Femur (tissue), 1 donor: ENCODE data around the gene MSGN1.

Experiments used
- DNase-seq: peaks from one replicate; pipeline ENCODE4 v3.0.0-alpha.2; 2017

The MSGN1 gene

GRCh38 chr2:17816396-17817245, at the start of gene MSGN1:
Gene MSGN1 (plus strand): TSS chr2:17816460. CDS start chr2:17816519, 59 bp downstream.
- DNase-seq: no peak

- no peak for DNase-seq
Measured at GRCh38 chr2:17768894-17769293, 47.4 kb upstream of the MSGN1 start.

- DNase-seq: no peak
Measured at GRCh38 chr2:17771956-17772355, 44.3 kb upstream of the MSGN1 start.

DNA sequence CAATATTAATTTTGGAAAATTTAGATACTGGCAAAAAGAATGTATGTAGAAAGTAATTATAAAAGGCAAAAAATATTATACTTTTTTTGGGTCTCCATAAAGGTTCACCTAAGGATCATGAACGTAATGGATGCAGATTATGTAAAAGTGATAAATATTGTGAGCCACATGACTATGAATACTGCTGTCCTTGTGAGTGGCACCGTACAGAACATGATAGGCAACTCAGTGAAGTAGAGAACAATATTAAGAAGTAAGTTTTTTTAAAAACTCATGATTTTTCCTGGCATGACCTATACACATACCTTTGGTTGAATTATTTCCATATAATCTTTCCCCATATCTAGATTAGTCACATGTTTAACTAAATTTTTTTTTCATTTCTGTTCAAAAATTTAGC, 43.7 kb upstream of the MSGN1 start:
- no peak for DNase-seq

- DNase-seq: no peak
Measured at GRCh38 chr2:17780546-17780945, 35.7 kb upstream of the MSGN1 start.

DNA sequence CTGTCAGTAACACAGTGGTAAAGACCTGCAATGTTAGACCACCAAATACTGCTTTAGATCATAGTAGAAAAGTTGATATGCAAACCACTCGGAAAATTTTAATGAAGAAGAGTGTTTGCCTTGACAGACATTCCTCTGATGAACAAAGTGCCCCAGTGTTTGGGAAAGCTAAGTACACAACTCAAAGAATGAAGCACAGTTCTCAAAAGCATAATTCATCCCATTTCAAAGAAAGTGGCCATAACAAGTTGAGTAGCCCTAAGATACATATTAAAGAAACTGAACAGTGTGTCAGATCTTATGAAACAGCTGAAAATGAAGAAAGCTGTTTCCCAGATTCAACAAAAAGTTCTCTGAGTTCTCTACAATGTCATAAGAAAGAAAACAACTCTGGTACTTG, 34.8 kb upstream of the MSGN1 start:
- DNase-seq: no peak

DNA sequence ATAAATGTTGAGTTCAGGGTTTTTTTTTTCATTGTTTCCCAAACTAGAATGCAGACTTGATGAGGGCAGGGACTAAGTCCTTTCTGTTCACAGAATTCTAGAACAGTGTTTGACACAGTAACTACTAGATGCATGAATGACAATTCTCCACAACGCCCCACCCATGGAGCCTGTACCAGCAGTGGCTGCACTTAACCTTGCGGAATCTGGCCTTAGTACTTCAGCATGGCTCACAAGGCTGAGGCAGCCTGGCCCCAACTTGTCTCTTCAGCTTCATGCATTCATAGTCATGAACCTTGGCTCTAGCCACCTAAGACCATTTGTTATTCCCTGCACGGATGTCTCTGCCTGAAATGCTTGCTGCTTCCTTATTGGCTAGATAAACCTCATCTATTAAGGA, 29.5 kb upstream of the MSGN1 start:
- no peak for DNase-seq

- DNase-seq: no peak
Measured at GRCh38 chr2:17788773-17789172, 27.5 kb upstream of the MSGN1 start.

- DNase-seq: no peak
Measured at GRCh38 chr2:17790536-17790935, 25.7 kb upstream of the MSGN1 start.

- DNase-seq: no peak
Measured at GRCh38 chr2:17791121-17791816, 25.0 kb upstream of the MSGN1 start.

- DNase-seq: no peak
Measured at GRCh38 chr2:17791817-17792130, 24.5 kb upstream of the MSGN1 start.

DNA sequence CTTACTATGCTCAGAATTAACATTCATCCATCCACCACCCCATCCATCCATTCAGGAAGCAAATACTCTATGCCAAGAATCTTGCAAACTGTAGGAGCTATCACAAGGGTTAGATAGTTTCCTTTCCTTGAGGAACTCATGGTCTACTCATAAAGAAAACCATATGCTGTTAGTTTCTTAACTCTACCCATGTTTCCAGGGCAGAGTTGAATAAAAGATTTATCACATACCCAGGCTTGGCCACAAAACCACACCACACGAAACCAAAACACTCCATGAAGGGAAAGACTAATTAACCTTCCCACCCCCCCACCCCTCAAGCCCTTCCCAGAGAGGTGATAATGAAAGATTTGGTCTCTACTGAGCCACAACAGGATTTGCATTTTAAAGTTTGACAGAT, 23.7 kb upstream of the MSGN1 start:
- DNase-seq: no peak

GRCh38 chr2:17793296-17793695, 23.0 kb upstream of the MSGN1 start:
- DNase-seq: no peak

- DNase-seq: no peak
Measured at GRCh38 chr2:17793803-17794354, 22.4 kb upstream of the MSGN1 start.

GRCh38 chr2:17795309-17795708, 21.0 kb upstream of the MSGN1 start:
- DNase-seq: no peak

DNA sequence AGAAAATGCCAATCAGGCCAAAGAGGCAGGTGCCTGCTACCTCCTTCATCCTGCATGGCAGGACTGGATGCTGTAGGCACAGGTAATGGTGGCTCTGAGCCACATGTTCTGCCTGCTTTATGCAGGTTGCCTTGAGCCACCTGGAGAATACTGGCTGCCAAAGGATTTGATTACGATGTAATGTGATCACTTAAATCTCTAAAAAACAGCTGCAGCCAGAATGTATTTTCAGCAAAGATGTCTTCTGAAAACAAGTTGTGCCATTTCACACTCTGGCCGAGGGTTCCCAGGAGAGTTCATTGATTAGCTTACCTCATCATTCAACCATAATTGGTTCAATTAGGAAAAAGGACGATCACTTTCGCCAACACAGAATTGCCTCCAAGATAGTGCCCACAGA, 17.9 kb upstream of the MSGN1 start:
- no peak for DNase-seq

- no peak for DNase-seq
Measured at GRCh38 chr2:17799301-17800120, 16.7 kb upstream of the MSGN1 start.

DNA sequence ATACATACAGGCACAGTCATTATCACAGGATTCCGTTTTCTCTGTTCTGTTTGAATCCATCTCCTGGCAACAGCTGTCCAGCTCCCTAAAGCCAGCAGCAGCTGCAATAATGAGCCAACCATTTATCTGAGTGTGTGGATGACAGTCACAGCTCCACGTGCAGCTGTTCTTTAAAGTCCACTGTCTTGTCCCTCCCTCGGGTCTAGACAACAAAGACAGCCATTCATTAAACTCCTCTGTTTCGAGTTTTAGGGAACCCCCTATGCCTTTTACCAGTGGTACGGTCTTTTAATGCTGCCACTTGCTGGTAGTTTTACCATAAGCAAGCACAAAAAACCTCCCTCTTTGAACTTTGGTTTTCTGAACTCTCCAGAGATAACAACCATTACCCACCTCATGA, 16.0 kb upstream of the MSGN1 start:
- DNase-seq: peak; percentile 76

GRCh38 chr2:17800693-17801458, 15.4 kb upstream of the MSGN1 start:
- DNase-seq: no peak

DNA sequence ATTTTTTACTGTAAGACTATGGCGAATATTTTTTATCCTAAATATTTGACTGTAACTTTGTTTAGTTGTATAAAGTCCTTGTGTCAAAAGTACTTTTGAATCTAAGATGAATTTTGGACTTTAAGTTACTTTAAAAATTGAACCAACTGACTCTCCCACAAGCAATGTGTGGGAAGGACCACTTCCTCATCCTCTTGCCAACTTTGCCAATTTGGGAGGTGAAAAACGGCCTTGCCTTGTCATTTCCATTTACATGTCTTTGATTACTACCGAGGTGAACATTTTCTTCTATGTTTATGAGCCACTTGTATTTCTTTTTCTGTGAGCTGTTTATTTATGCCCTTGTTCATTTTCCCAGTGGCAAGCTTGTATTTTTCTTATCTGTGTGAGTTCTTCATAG, 12.8 kb upstream of the MSGN1 start:
- no peak for DNase-seq

- no peak for DNase-seq
Measured at GRCh38 chr2:17804358-17804757, 11.9 kb upstream of the MSGN1 start.

- DNase-seq: no peak
Measured at GRCh38 chr2:17805166-17805565, 11.1 kb upstream of the MSGN1 start.
